ENCODE data around the gene TOR3A. TPM values are rescaled to one million over a fixed set of nuclear protein-coding genes. Genes with fewer than 3 reads are reported as not detected.

TOR3A gene
- total RNA-seq, 1 donor from 2014 or later: 53.6 TPM

DNA sequence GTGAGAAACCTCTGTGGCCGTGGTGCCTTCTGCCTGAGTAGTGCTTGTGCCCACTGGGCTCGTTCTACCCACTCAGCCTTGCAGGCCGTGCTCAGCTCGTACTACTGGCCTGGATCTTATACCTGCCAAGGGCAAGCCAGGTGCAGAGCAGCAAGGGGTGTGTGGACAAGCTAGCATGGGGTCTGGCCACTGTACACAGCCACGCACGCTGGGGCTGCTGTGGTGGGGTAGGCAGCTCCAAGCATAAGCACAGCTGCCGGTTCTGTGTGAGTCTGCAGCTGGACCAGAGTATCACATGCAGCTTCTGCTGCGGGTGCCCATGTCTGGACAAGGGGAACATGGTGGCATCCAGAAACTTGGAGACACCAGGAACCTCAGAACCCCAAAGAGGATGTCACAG lies 39.8 kb upstream of the TOR3A start:
- H3K4me3 ChIP-seq (ENCODE audit: low read depth, low read length): no peak overlapping the region
- DNase-seq (ENCODE audit: low read depth): no peak
- no peaks in the 10 kb centered on the region for H3K27me3 ChIP-seq (ENCODE audit: control insufficient read depth, insufficient read depth, low read length)
- TF ChIP-seq, protein P1, sequence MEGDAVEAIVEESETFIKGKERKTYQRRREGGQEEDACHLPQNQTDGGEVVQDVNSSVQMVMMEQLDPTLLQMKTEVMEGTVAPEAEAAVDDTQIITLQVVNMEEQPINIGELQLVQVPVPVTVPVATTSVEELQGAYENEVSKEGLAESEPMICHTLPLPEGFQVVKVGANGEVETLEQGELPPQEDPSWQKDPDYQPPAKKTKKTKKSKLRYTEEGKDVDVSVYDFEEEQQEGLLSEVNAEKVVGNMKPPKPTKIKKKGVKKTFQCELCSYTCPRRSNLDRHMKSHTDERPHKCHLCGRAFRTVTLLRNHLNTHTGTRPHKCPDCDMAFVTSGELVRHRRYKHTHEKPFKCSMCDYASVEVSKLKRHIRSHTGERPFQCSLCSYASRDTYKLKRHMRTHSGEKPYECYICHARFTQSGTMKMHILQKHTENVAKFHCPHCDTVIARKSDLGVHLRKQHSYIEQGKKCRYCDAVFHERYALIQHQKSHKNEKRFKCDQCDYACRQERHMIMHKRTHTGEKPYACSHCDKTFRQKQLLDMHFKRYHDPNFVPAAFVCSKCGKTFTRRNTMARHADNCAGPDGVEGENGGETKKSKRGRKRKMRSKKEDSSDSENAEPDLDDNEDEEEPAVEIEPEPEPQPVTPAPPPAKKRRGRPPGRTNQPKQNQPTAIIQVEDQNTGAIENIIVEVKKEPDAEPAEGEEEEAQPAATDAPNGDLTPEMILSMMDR (IDR thresholded peaks at IDR 0.05; ENCODE audit: insufficient read depth, low read length, poor library complexity, severe bottlenecking): no peak
- H3K36me3 ChIP-seq (ENCODE audit: control insufficient read depth, insufficient read depth, low read length): no peaks in the 10 kb centered on the region

DNA sequence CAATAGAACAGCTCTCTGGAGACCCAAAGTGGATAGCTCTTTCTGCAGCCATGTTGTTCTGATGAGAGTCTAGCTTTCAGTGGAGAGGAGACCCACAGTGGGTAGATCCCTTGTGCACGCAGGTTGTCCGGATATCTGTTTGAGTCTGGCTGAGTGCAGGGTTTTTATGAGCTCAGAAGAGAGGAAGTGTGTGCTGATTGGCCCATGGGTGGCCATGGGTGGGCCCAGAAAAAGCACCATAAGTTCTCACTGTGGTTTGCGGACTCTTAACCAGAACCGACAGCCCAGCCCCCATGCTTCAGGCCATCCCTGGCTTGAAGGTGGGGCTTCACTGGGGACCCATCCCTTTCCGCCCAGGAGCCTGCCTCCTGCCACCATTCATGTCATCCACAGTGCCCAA lies 39.2 kb upstream of the TOR3A start:
- H3K27me3 ChIP-seq (ENCODE audit: control insufficient read depth, insufficient read depth, low read length): no peaks in the 10 kb centered on the region
- H3K36me3 ChIP-seq (ENCODE audit: control insufficient read depth, insufficient read depth, low read length): no peaks in the 10 kb centered on the region
- H3K4me3 ChIP-seq (ENCODE audit: low read depth, low read length): no peak overlapping the region
- TF ChIP-seq, protein P1 (IDR thresholded peaks at IDR 0.05; ENCODE audit: insufficient read depth, low read length, poor library complexity, severe bottlenecking): no peak
- DNase-seq (ENCODE audit: low read depth): no peak

DNA sequence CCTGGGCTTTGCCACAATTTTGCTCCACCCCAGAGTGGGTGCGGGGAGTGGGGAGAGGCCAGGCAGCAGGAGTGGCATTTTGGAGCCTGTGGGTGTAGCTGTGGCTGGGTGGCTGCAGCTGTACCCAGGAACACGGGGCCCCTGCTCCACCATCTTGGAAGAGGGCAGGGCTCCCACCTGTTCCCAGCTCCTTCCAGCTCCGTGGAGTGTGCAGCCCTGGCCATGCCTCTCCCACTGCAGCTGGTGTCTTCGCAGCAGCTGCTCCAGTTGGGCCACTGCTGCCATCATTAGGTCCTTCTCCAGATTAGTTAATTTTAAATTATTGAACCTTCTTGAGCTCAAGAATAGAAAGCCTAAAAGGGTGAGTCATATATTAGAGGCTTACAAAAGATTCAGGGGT lies 38.6 kb upstream of the TOR3A start:
- Histone ChIP-seq H3K36me3 (ENCODE audit: control insufficient read depth, insufficient read depth, low read length) (no peaks in the 10 kb centered on the region), H3K4me3 (ENCODE audit: low read depth, low read length) (no peak overlapping the region), H3K27me3 (ENCODE audit: control insufficient read depth, insufficient read depth, low read length) (no peaks in the 10 kb centered on the region)
- no peak for DNase-seq (ENCODE audit: low read depth)
- TF ChIP-seq, protein P1 (IDR thresholded peaks at IDR 0.05; ENCODE audit: insufficient read depth, low read length, poor library complexity, severe bottlenecking): no peak

DNA sequence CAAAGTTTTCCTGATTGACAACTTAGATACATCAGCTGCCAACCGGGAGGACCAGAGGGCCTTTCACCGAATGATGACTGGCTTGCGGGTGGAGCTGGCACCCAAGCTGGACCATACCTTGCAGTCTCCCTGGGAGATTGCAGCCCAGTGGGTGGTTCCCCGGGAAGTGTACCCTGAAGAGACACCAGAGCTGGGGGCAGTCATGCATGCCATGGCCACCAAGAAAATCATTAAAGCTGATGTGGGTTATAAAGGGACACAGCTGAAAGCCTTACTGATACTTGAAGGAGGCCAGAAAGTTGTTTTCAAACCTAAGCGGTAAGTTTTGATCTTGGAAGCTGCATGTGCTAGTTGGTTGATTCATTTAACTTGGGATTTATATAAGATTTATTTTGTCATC lies 38.0 kb upstream of the TOR3A start:
- DNase-seq (ENCODE audit: low read depth): no peak
- H3K4me3 ChIP-seq (ENCODE audit: low read depth, low read length): no peak overlapping the region
- no peaks in the 10 kb centered on the region for H3K36me3 ChIP-seq (ENCODE audit: control insufficient read depth, insufficient read depth, low read length)
- H3K27me3 ChIP-seq (ENCODE audit: control insufficient read depth, insufficient read depth, low read length): no peaks in the 10 kb centered on the region
- TF ChIP-seq, protein P1 (IDR thresholded peaks at IDR 0.05; ENCODE audit: insufficient read depth, low read length, poor library complexity, severe bottlenecking): no peak

DNA sequence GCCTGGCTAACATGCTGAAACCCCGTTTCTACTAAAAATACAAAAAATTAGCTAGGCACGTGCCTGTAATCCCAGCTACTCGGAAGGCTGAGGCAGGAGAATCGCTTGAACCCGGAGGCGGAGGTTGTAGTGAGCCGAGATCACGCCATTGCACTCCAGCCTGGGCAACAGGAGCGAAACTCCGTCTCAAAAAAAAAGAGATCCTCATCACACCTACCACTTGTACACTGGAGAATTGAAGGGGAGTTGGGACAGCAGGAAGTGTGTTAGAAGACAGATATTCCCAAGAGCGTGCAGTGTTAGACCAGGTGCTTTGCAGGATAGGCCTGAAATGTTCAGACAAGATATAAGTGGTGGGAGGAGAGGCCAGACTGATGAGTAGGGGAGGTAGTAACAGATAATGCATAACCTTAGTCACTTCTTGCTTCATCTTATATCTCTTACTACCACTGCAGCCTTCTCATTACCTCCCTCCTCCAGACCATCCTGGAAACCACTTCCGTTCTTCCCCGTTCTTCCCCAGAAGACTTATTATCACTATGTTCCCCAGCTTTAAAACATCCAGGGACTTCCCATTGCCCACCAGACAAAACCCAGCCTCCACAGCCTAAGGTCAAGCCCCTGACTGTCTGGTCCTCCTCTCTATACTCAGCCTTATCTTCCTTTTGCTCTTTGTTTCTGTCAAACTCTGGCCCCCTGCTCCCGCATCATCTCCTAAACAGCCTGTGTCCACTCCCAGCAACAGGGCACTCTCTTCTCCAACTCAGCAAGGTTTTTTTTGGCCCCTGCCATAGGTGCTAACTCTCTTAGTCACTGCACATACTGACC lies 34.8 kb upstream of the TOR3A start:
- DNase-seq (ENCODE audit: low read depth): no peak
- Histone ChIP-seq H3K4me3 (ENCODE audit: low read depth, low read length) (no peak overlapping the region), H3K36me3 (ENCODE audit: control insufficient read depth, insufficient read depth, low read length) (no peaks in the 10 kb centered on the region), H3K27me3 (ENCODE audit: control insufficient read depth, insufficient read depth, low read length) (no peaks in the 10 kb centered on the region)
- TF ChIP-seq, protein P1 (IDR thresholded peaks at IDR 0.05; ENCODE audit: insufficient read depth, low read length, poor library complexity, severe bottlenecking): no peak

DNA sequence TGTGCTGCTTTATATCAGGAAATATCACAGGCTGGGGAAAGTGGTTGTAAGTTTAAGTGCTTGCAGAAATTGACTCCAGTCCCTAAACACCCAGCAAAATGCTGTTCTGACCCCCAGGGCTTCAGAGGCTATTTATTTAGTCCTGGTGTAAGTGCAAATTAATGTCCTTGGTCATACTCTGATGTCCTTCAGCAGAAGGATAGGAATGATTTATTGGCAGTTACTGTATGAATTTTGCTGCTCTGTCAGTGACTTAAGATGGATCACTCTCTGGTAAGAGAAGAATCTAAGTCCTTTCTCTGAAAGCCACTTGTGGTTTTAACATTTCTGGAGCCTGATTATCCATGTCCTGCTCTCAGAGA lies 34.3 kb upstream of the TOR3A start:
- DNase-seq (ENCODE audit: low read depth): no peak
- Histone ChIP-seq H3K27me3 (ENCODE audit: control insufficient read depth, insufficient read depth, low read length) (no peaks in the 10 kb centered on the region), H3K4me3 (ENCODE audit: low read depth, low read length) (no peak overlapping the region), H3K36me3 (ENCODE audit: control insufficient read depth, insufficient read depth, low read length) (no peaks in the 10 kb centered on the region)
- TF ChIP-seq, protein P1 (IDR thresholded peaks at IDR 0.05; ENCODE audit: insufficient read depth, low read length, poor library complexity, severe bottlenecking): no peak
